Stromal cell of bone marrow (primary cell): Measurements from ENCODE around the gene MEGF11.
A peak's percentile ranks its signal among the peaks of the same experiment; 100 is the strongest.
"Not testable (repeated sequence)": the region's sequence is repeated elsewhere in the genome, so short reads cannot be mapped to it uniquely, and the experiment has no call there.

Experiments used
- DNase-seq: peaks from one replicate; pipeline ENCODE4 v3.0.0-alpha.2; 2012; ENCODE audit warnings: low read depth

The MEGF11 gene

DNA sequence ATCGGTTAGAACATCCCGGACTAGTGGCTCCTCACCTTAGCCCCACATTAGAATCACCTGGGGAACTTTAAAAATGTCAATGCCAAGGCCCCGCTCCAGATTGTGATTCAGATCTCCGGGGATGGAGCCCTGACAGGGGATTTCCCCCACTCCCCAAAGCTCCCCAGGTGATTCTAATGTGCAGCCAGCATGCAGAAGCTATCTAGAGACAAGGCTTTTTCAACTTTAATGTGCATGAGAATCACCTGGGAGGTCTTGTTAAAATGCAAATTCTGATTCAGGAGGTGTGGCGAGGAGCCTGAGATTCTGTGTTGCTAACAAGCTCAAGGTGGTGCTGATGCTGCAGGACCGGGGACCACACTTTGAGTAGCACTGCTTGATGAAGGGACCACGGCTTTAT is 227.6 kb downstream of the MEGF11 start:
- no peak for DNase-seq

DNA sequence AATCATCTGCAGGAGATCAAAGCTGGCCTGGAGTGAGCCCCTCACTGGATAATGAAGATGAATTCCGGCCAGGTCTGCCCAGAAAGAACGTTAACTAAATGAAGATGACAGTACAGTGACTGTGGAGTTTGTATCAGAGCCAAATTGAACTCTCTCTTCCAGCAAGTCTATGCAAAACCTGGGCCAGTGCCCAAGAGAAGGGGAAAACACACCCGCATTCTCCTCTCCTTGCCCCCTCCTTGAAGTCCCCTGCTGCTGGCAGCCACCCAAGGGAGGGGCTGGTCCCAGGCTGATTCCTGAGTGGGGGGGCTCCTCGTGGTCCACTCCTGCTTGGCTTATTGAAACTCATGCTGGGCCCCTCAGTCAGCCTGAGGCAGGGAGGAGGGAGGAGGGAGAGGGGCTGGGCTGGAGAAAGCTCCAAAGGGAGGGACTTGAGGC is 228.5 kb downstream of the MEGF11 start:
- no peak for DNase-seq

DNA sequence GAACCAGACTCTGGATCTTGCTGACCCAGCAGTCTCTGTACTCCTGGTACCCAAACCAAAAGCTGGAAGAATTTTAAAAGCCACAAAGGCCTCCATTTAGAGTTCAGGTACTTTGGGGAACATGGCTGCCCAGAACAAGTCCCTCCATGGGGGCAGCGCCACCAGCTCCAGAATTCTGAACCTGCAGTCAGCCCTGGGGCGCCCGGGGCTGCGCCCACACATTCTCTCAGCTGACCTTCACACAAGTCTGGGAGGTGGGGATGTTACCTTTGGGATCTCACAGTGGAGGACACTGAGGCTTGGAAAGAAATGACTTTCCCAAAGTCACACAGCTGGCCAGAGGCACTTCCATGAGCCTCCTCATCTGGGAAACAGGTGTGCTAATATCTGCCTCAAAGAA is 229.4 kb downstream of the MEGF11 start:
- no peak for DNase-seq

DNA sequence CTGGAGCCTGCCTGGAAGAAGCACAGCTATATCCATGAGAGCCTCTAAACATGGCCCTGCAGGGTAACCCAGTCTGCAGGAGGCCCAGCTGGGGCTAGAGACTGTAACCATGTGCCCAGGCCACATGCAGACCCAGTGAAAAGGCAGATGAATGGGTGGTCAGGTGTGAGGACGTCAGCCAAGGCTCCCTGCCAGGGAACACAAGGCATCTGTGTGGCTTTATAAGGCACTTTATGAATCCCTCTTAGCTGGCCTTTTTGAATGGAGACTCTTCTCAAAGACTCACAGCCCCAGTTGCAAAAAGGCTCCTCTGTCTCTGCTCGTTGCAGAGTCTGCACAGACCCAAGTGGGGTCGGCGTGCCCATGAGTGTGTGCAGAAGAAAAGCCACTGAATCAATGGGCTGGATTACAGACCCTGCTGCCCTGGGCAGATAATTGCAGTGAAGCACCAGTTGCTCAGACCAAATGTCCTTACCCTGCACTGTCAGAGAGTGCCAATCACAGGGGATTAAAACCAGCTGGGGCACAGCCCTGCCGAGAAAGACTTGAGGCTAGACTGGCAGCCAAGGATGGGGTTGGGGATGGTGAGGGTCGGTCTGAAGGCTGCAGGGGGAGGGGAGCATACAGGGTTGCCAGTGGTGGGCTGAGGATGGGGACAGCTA is 230.1 kb downstream of the MEGF11 start:
- DNase-seq, result no peak

GRCh38 chr15:66022163-66022525 is 231.4 kb downstream of the MEGF11 start:
- no peak for DNase-seq

- DNase-seq, result no peak
These were observed 231.9 kb downstream of the MEGF11 start for GRCh38 chr15:66021496-66022162.

GRCh38 chr15:66019826-66020398 is 233.6 kb downstream of the MEGF11 start:
- DNase-seq, result no peak

GRCh38 chr15:66019368-66019767 is 234.2 kb downstream of the MEGF11 start:
- DNase-seq, result no peak

DNA sequence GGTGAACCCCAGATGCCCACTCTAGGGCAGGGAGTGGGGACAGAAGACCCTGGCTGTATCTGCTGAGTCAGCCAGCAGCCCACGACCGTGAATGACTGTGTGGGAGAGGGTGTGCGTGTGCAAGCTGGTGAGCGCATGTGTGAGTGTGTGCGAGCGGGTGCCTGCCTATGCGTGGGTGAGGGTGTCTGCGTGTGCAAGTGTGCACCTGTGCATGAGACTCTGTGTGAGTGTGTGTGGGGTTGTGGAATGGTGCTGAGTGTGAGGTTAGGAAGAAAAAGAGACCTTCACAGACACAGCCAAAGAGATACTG is 235.1 kb downstream of the MEGF11 start:
- no peak for DNase-seq

DNA sequence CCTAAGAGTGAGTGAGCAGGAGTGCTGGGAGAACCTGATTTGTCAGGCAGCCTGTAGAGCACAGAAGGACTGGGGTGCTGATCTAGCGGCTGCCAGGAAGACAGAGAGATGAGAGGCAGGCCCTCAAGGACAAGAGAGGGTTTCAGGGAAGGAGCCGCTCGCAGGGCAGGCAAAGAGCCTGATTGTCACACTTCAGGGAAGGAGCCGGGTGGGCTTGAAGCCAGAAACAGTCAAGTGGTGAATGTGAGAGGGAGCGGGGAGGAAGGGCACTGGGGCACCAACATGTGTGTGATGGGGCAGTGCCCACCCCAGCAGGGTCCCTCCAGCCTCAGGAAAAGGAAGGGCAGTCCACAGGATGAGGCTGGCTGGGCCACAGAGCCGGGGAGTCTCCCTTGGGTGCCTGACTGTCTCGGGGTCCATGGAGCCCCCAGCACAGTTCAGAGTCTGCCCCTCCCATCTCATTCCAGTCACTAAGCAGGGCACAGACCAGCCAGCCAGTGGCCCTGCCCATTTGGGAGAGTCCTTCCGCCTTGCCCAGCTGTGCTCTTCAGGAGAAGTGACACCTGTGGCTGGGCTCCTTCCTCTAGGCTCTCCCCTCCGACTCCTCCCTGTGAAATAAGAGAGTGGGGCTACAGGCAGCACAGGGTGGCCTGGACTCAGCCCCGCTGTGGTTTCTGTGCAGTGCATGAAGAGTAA is 235.6 kb downstream of the MEGF11 start:
- DNase-seq, result no peak

DNA sequence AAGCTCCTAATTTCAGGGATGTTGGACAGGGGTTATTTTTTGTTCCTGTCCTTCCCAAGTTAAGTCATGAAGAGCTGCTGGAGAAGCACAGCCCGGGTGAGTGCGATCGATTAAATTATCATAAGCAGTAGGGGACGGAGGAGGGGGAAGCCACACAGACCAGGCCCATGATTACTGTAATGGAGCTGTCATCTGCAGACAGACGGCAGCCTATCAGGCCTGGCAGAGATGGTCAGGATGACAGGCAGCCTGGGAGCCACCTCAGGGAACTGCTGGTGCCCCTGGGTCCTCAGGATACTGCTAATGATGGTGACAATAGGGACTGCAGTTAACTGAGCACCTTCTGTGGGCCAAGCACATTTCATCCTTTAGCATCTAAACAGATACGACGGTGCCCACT is 236.6 kb downstream of the MEGF11 start:
- no peak for DNase-seq

- no peak for DNase-seq
These were observed 237.4 kb downstream of the MEGF11 start for GRCh38 chr15:66016199-66016598.

DNA sequence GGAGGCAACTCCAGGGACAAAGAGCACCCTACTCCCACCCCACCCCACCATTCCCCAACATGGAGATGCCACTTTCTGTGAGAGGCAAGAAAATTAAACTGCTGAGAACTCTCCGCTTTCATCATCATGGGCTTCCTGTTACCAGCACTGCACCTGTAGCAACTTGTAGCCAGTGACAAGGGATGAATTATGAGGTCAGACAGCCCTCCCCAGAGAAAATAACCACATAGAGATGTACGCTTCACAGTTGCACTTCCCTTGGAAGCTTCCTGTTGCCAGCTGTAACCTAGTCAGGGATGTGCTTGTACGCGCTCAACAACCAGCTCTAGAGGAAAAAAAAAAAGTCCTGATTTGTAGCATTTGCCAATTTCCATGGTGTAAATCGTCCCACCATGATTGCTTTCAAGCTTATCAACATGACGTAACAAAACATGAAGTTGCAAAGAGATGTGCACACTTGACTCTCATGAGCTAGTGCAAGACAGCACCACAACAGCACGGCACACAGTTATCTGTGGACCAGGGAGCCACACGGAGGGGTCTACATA is 238.8 kb downstream of the MEGF11 start:
- no peak for DNase-seq

DNA sequence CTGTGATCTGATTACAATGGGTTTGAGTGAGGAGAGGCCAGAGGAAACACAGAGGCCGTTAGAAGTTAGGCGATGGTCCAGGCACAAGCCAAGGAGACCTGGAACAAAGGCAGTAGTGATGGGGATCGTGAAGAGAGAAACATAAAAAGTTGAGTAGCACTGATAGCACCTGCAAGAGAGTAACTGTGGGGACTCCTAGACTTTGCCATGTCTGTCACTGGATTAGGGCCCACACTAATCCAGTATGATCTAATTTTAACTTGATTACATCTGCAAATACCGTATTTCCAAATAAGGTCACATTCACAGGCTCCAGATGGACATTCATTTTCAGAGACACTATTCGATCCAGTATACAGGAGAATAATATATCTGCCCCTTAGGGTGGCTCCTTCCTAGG is 239.5 kb downstream of the MEGF11 start:
- no peak for DNase-seq

DNA sequence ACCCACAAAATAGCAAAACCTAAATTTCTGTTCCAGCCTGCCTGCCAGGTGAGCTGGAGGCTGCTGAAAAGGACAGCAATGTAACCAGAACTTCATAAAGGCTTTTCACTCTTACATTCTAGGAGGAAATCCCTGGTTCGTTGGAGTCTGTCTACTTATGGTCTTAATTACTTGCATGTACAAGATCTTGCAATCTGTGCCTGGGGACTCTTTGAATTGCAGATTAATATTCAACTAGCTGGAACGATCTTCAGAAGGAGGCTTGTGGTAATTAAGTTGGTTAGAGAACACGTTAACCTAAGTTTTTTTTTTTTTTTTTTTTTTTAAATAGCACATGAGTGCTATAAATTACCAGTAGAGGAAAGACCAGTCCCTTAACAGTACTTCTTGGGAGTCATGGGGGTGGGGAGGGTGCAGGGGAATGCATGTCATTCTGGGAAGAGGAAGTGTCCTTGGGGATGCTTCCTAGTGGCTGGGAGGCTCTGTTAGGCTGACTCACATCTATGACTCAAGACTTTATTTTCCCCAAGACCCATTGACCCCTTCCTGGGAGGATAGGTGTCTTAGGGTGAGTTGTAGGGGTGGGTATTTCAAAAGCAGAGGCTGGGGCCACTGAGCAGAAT is 244.5 kb downstream of the MEGF11 start:
- peak; percentile 4 for DNase-seq

- no peak for DNase-seq
These were observed 245.8 kb downstream of the MEGF11 start for GRCh38 chr15:66007663-66008262.

GRCh38 chr15:66006986-66007385 is 246.6 kb downstream of the MEGF11 start:
- no peak for DNase-seq

- peak; percentile 6 for DNase-seq
These were observed 248.8 kb downstream of the MEGF11 start for GRCh38 chr15:66004618-66005262.

DNA sequence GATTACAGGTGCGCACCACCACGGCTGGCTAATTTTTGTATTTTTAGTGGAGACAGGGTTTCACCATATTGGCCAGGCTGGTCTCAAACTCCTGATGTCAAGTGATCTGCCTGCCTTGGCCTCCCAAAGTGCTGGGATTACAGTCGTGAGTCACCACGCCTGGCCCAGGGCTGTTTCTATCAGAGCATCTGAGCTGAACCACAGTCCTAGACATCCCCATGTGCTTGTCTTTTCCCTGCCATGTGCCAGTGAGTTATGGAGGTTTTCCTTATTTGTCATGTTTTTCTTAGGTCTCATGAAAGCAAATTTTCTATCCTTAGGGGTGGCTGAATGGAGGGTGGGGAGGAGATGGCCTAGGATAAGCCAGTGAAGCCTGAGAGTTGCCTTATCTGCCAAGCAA is 250.4 kb downstream of the MEGF11 start:
- not testable (repeated sequence) for DNase-seq

DNA sequence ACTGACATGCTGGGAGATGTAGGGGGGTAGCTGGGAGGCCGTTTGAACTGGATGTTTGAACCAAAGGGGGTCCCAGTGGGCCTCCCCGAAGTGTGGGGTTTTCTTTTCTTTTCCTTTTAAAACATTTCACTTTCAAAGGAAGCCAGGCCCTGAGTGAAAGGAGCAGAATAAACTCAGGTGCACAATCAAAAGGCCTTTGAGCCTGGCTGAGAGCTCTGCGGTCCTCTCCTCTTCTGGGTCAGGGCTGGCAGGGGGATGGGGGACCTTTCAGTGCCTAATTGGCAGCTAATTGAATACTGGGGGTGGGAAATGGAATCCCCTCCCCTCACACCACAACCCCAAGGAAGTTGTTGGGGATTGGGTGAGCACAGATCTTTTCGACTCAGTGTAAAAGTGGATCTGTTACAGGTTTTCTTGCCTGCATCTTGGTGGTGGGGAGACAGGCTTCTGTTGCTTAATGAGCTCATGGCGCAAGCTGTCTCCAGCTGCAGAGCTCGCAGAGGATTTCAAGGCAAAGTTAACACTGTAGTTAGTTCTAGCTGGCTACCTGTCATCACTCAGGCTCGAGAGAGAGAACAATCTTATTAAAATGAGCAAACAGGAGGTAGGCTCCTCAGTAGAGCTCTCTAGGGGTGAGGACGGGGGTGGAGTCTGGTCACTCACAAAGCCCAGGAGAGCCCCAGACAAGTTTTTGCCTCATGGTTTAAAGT is 251.7 kb downstream of the MEGF11 start:
- DNase-seq, result no peak

DNA sequence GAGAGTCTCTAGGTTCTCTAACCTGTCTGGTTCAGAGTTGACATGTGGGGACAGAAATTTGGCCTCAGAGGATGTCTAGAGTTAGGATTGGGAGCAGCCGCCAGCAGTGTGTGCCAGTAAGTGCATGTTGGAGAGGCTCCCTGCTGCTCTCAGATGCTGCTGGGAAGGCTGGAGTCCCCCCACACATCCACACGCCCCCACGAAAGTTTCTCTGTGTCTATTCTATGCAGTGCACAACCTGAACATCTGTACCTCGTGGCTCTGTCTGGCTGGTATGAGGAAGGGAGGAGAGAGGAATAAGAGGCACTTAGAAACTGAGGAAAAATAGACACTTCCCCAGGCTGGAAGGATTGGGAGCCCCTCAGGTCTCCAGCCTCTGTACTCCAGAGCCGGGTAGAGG is 252.5 kb downstream of the MEGF11 start:
- DNase-seq, result no peak
